ENCODE data around the gene YPEL2. TPM values are rescaled to one million over a fixed set of nuclear protein-coding genes. Genes with fewer than 3 reads are reported as not detected.

Gene YPEL2
- total RNA-seq, 1 experiment from 2014 or later, result 0.98 TPM

- Mint-ChIP-seq H3K27ac (no peak overlapping the region), H3K4me1 (peaks cover 15 to 20% of the 10 kb centered on the region in 2 experiments; a peak in 3 of 4 replicates), H3K4me3 (no peak overlapping the region), H3K9me3 (no peaks in the 10 kb centered on the region; a peak in 1 of 5 replicates), H3K36me3 (ENCODE audit: insufficient read depth in 1 of 3, low read depth in 3 of 3) (no peaks in the 10 kb centered on the region), H3K27me3 (ENCODE audit: low read depth) (no peaks in the 10 kb centered on the region; the same call in 1 of the 2 replicates)
- H3K23ac ChIP-seq (ENCODE audit: insufficient read length, low read depth, low read length), result no peak overlapping the region
- no peak overlapping the region for H4K91ac ChIP-seq (ENCODE audit: insufficient read length, low read depth, low read length)
- H3K4ac ChIP-seq (ENCODE audit: low read depth, low read length), result no peak overlapping the region
- DNase-seq, result no peak
- TF ChIP-seq CTCF (conservative IDR thresholded peaks at IDR 0.05), result no peak
- H2AK5ac ChIP-seq (ENCODE audit: insufficient read length, low read length), result no peak overlapping the region
- H4K8ac ChIP-seq (replicated peaks; ENCODE audit: insufficient read length, low read depth, low read length), result no peak overlapping the region
- H3K4me1 ChIP-seq (ENCODE audit: insufficient read depth, low read length), result no peaks in the 10 kb centered on the region; the same call in 1 of the 2 replicates
- no peaks in the 10 kb centered on the region for H3K27me3 ChIP-seq (ENCODE audit: insufficient read depth, low read length)
- H3K4me2 ChIP-seq (ENCODE audit: insufficient read depth, insufficient read length, low read length), result no peak overlapping the region
- H4K20me1 ChIP-seq (ENCODE audit: control insufficient read depth, insufficient read depth, insufficient read length), result no peaks in the 10 kb centered on the region
- H4K5ac ChIP-seq (ENCODE audit: insufficient read length, low read depth, low read length), result no peak overlapping the region
- no peak overlapping the region for H3K56ac ChIP-seq (ENCODE audit: insufficient read length, low read depth, low read length)
- H3K9ac ChIP-seq (ENCODE audit: extremely low read depth, insufficient read length, low read length), result no peak overlapping the region
- no peaks in the 10 kb centered on the region for H3K23me2 ChIP-seq (ENCODE audit: insufficient read length, low read depth, low read length, poor library complexity, severe bottlenecking)
- H3K9me3 ChIP-seq (ENCODE audit: control insufficient read depth, low read depth, low read length), result no peaks in the 10 kb centered on the region
- no peak overlapping the region for H2BK20ac ChIP-seq (ENCODE audit: low read depth, low read length, poor library complexity, severe bottlenecking)
- no peak overlapping the region for H3T11ph ChIP-seq (ENCODE audit: low read length)
- no peaks in the 10 kb centered on the region for H3K79me2 ChIP-seq (ENCODE audit: insufficient read depth, low read length)
- H2AFZ ChIP-seq (ENCODE audit: low read length), result no peak overlapping the region
- no peak overlapping the region for H3K14ac ChIP-seq (ENCODE audit: insufficient read depth, low read length)
- WGBS (ENCODE audit: extremely low coverage, insufficient read length, low lambda C conversion rate), result no CpG with 5 or more reads among the region's 9 CpGs
- no peak overlapping the region for H2BK120ac ChIP-seq (ENCODE audit: low read depth, low read length, poor library complexity, severe bottlenecking)
- no peak overlapping the region for H3K27ac ChIP-seq (ENCODE audit: insufficient read length, low read depth, low read length)
- H2BK15ac ChIP-seq (ENCODE audit: low read depth, low read length), result no peak overlapping the region
- no peak overlapping the region for H2BK12ac ChIP-seq (ENCODE audit: insufficient read length, low read depth, low read length)
- no peak overlapping the region for H2BK5ac ChIP-seq (ENCODE audit: insufficient read length, low read length)
- no peak overlapping the region for H3K18ac ChIP-seq (ENCODE audit: insufficient read length, low read depth, low read length)
- H3K79me1 ChIP-seq (ENCODE audit: insufficient read depth, low read depth, low read length, poor library complexity, severe bottlenecking), result no peaks in the 10 kb centered on the region
Observed at GRCh38 chr17:59427996-59428395, 96.5 kb downstream of the YPEL2 start.
